ENCODE measurements around the gene DPYSL4. TPM values are rescaled to one million over a fixed set of nuclear protein-coding genes. Genes with fewer than 3 reads are reported as not detected.

Gene DPYSL4
- total RNA-seq, 2 donors from 2014 or later = 14.3 to 23.5 TPM

- H3K4me1 Mint-ChIP-seq = peaks cover 9% of the 10 kb centered on the region
- H3K27me3 Mint-ChIP-seq = no peaks in the 10 kb centered on the region
- H3K36me3 Mint-ChIP-seq (ENCODE audit: low read depth) = no peaks in the 10 kb centered on the region
- H3K9me3 Mint-ChIP-seq = no peaks in the 10 kb centered on the region
- peak overlapping the region; percentile 39 for H3K4me3 Mint-ChIP-seq
- ATAC-seq (replicated peaks) = peak; percentile 28
- H3K27ac Mint-ChIP-seq = peak overlapping the region; percentile 67
These were observed 45.5 kb downstream of the DPYSL4 start for GRCh38 chr10:132232023-132232951.

GRCh38 chr10:132232981-132233380, 46.2 kb downstream of the DPYSL4 start:
- peak overlapping the region; percentile 67 for H3K27ac Mint-ChIP-seq
- peak overlapping the region; percentile 39 for H3K4me3 Mint-ChIP-seq
- H3K27me3 Mint-ChIP-seq = no peaks in the 10 kb centered on the region
- peaks cover 9% of the 10 kb centered on the region for H3K4me1 Mint-ChIP-seq
- H3K36me3 Mint-ChIP-seq (ENCODE audit: low read depth) = no peaks in the 10 kb centered on the region
- no peak for ATAC-seq (replicated peaks)
- H3K9me3 Mint-ChIP-seq = no peaks in the 10 kb centered on the region

GRCh38 chr10:132233501-132234085, 46.8 kb downstream of the DPYSL4 start:
- no peak for ATAC-seq (replicated peaks)
- peaks cover 9% of the 10 kb centered on the region for H3K4me1 Mint-ChIP-seq
- no peak overlapping the region for H3K4me3 Mint-ChIP-seq
- no peaks in the 10 kb centered on the region for H3K36me3 Mint-ChIP-seq (ENCODE audit: low read depth)
- no peaks in the 10 kb centered on the region for H3K9me3 Mint-ChIP-seq
- no peaks in the 10 kb centered on the region for H3K27me3 Mint-ChIP-seq
- no peak overlapping the region for H3K27ac Mint-ChIP-seq

GRCh38 chr10:132234860-132235259, 48.1 kb downstream of the DPYSL4 start:
- no peaks in the 10 kb centered on the region for H3K27me3 Mint-ChIP-seq
- no peak overlapping the region for H3K4me3 Mint-ChIP-seq
- no peak for ATAC-seq (replicated peaks)
- no peaks in the 10 kb centered on the region for H3K9me3 Mint-ChIP-seq
- peaks cover 5% of the 10 kb centered on the region for H3K4me1 Mint-ChIP-seq
- H3K36me3 Mint-ChIP-seq (ENCODE audit: low read depth) = no peaks in the 10 kb centered on the region
- H3K27ac Mint-ChIP-seq = no peak overlapping the region

- no peak for ATAC-seq (replicated peaks)
- Mint-ChIP-seq H3K27ac (no peak overlapping the region), H3K27me3 (no peaks in the 10 kb centered on the region), H3K4me3 (no peak overlapping the region), H3K4me1 (peaks cover 5% of the 10 kb centered on the region), H3K9me3 (no peaks in the 10 kb centered on the region), H3K36me3 (ENCODE audit: low read depth) (no peaks in the 10 kb centered on the region)
These were observed 49.4 kb downstream of the DPYSL4 start for GRCh38 chr10:132236161-132236560.

GRCh38 chr10:132236881-132237280, 50.1 kb downstream of the DPYSL4 start:
- ATAC-seq (replicated peaks) = no peak
- no peak overlapping the region for H3K4me3 Mint-ChIP-seq
- H3K4me1 Mint-ChIP-seq = peaks cover 4% of the 10 kb centered on the region
- no peaks in the 10 kb centered on the region for H3K27me3 Mint-ChIP-seq
- H3K9me3 Mint-ChIP-seq = no peaks in the 10 kb centered on the region
- no peaks in the 10 kb centered on the region for H3K36me3 Mint-ChIP-seq (ENCODE audit: low read depth)
- H3K27ac Mint-ChIP-seq = no peak overlapping the region

- no peak overlapping the region for H3K4me3 Mint-ChIP-seq
- H3K9me3 Mint-ChIP-seq = no peaks in the 10 kb centered on the region
- H3K27me3 Mint-ChIP-seq = no peaks in the 10 kb centered on the region
- H3K27ac Mint-ChIP-seq = no peak overlapping the region
- no peaks in the 10 kb centered on the region for H3K36me3 Mint-ChIP-seq (ENCODE audit: low read depth)
- no peaks in the 10 kb centered on the region for H3K4me1 Mint-ChIP-seq
- no peak for ATAC-seq (replicated peaks)
These were observed 50.6 kb downstream of the DPYSL4 start for GRCh38 chr10:132237396-132237795.

- Mint-ChIP-seq H3K9me3 (no peaks in the 10 kb centered on the region), H3K27me3 (no peaks in the 10 kb centered on the region), H3K27ac (no peak overlapping the region), H3K4me1 (no peaks in the 10 kb centered on the region), H3K36me3 (ENCODE audit: low read depth) (no peaks in the 10 kb centered on the region), H3K4me3 (no peak overlapping the region)
- ATAC-seq (replicated peaks) = no peak
These were observed 51.1 kb downstream of the DPYSL4 start for GRCh38 chr10:132237871-132238270.

GRCh38 chr10:132238371-132239125, 51.8 kb downstream of the DPYSL4 start:
- Mint-ChIP-seq H3K27ac (no peak overlapping the region), H3K4me3 (no peak overlapping the region), H3K4me1 (no peaks in the 10 kb centered on the region), H3K27me3 (no peaks in the 10 kb centered on the region), H3K9me3 (no peaks in the 10 kb centered on the region), H3K36me3 (ENCODE audit: low read depth) (no peaks in the 10 kb centered on the region)
- ATAC-seq (replicated peaks) = no peak

- no peak overlapping the region for H3K27ac Mint-ChIP-seq
- H3K4me1 Mint-ChIP-seq = no peaks in the 10 kb centered on the region
- no peaks in the 10 kb centered on the region for H3K9me3 Mint-ChIP-seq
- no peaks in the 10 kb centered on the region for H3K36me3 Mint-ChIP-seq (ENCODE audit: low read depth)
- no peak overlapping the region for H3K4me3 Mint-ChIP-seq
- no peak for ATAC-seq (replicated peaks)
- H3K27me3 Mint-ChIP-seq = no peaks in the 10 kb centered on the region
These were observed 52.6 kb downstream of the DPYSL4 start for GRCh38 chr10:132239126-132240031.

- Mint-ChIP-seq H3K4me3 (no peak overlapping the region), H3K27ac (no peak overlapping the region), H3K9me3 (no peaks in the 10 kb centered on the region), H3K36me3 (ENCODE audit: low read depth) (no peaks in the 10 kb centered on the region), H3K4me1 (no peaks in the 10 kb centered on the region), H3K27me3 (no peaks in the 10 kb centered on the region)
- ATAC-seq (replicated peaks) = no peak
These were observed 53.4 kb downstream of the DPYSL4 start for GRCh38 chr10:132240156-132240555.

GRCh38 chr10:132240581-132240980, 53.8 kb downstream of the DPYSL4 start:
- Mint-ChIP-seq H3K9me3 (no peaks in the 10 kb centered on the region), H3K27ac (no peak overlapping the region), H3K36me3 (ENCODE audit: low read depth) (no peaks in the 10 kb centered on the region), H3K4me3 (no peak overlapping the region), H3K4me1 (no peaks in the 10 kb centered on the region), H3K27me3 (no peaks in the 10 kb centered on the region)
- no peak for ATAC-seq (replicated peaks)

- Mint-ChIP-seq H3K4me3 (no peak overlapping the region), H3K4me1 (no peaks in the 10 kb centered on the region), H3K9me3 (no peaks in the 10 kb centered on the region), H3K27ac (no peak overlapping the region), H3K36me3 (ENCODE audit: low read depth) (no peaks in the 10 kb centered on the region), H3K27me3 (no peaks in the 10 kb centered on the region)
- no peak for ATAC-seq (replicated peaks)
These were observed 54.3 kb downstream of the DPYSL4 start for GRCh38 chr10:132241086-132241485.

- Mint-ChIP-seq H3K27ac (no peak overlapping the region), H3K36me3 (ENCODE audit: low read depth) (no peaks in the 10 kb centered on the region), H3K27me3 (no peaks in the 10 kb centered on the region), H3K9me3 (no peaks in the 10 kb centered on the region), H3K4me1 (no peaks in the 10 kb centered on the region), H3K4me3 (no peak overlapping the region)
- no peak for ATAC-seq (replicated peaks)
These were observed 54.7 kb downstream of the DPYSL4 start for GRCh38 chr10:132241496-132241895.

Measured in activated T-helper 17 cell treated with anti-CD3 and anti-CD28 coated beads, Interleukin-2, amount 50 U/mL, for 72 hours (primary cell).